Vagina (tissue), 2 donors: ENCODE results near the gene TPR.

Experiments
- POLR2A ChIP-seq, 2 donors: fragments of 450-650 bp; IDR thresholded peaks; one replicate each; pipeline ENCODE4 v1.6.1; 2017; ENCODE audit warnings: antibody characterized with exemption in 2 of 2, mild to moderate bottlenecking in 2 of 2, moderate library complexity in 2 of 2
- POLR2AphosphoS5 ChIP-seq, 2 donors: sonication (generic); formaldehyde crosslinking; IDR thresholded peaks; one replicate each; pipeline ENCODE4 v1.9.0; 2017; ENCODE audit warnings: antibody characterized with exemption in 2 of 2, mild to moderate bottlenecking in 2 of 2, low read depth in 1 of 2; ENCODE audit not compliant: insufficient read depth in 1 of 2
- TF ChIP-seq, protein P1 (sequence below), 3 experiments: fragments of 450-650 bp in 2 of 3; fragments of 200-600 bp in 1 of 3; sonication (generic) in 1 of 3; IDR thresholded peaks; one replicate each; pipeline ENCODE4 v1.5.1; 2017 to 2019; ENCODE audit warnings: antibody characterized with exemption in 3 of 3, mild to moderate bottlenecking in 2 of 3, moderate library complexity in 2 of 3

DNA sequence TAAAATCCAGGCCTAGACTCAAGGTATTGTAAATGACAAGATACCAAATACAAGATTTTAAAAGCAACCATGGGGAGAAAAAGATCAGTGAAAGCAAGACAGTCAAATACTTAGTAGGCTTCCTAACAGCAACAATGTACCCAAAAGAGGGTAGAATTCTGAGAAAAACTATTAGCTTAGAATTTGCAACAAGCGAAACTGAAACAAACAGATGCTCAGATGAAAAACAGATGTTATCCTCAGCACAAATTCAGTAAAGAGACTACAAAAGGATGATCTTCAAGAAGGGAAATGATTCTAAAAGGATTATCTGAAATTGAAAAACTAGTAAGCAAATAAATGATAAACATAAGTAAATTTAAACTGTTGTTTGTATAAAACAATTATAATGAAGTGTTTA, 45.9 kb upstream of the TPR start:
- TF ChIP-seq, protein P1, sequence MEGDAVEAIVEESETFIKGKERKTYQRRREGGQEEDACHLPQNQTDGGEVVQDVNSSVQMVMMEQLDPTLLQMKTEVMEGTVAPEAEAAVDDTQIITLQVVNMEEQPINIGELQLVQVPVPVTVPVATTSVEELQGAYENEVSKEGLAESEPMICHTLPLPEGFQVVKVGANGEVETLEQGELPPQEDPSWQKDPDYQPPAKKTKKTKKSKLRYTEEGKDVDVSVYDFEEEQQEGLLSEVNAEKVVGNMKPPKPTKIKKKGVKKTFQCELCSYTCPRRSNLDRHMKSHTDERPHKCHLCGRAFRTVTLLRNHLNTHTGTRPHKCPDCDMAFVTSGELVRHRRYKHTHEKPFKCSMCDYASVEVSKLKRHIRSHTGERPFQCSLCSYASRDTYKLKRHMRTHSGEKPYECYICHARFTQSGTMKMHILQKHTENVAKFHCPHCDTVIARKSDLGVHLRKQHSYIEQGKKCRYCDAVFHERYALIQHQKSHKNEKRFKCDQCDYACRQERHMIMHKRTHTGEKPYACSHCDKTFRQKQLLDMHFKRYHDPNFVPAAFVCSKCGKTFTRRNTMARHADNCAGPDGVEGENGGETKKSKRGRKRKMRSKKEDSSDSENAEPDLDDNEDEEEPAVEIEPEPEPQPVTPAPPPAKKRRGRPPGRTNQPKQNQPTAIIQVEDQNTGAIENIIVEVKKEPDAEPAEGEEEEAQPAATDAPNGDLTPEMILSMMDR (IDR thresholded peaks at IDR 0.05): no peak
- TF ChIP-seq POLR2A (IDR thresholded peaks at IDR 0.05) (no peak), POLR2AphosphoS5 (IDR thresholded peaks at IDR 0.05; ENCODE audit: insufficient read depth in 1 of 2, low read depth in 1 of 2) (no peak)
